ENCODE data around the gene MRPL58. TPM values are rescaled to one million over a fixed set of nuclear protein-coding genes. Genes with fewer than 3 reads are reported as not detected.
A peak's percentile ranks its signal among the peaks of the same experiment; 100 is the strongest.

Gene MRPL58
- total RNA-seq, 1 donor from 2014 or later = 16.2 TPM

GRCh38 chr17:75049706-75050105 lies 37.2 kb downstream of the MRPL58 start:
- DNase-seq (ENCODE audit: low spot score) = no peak
- H3K9me3 Mint-ChIP-seq (ENCODE audit: unreplicated experiment) = no peaks in the 10 kb centered on the region
- H3K36me3 Mint-ChIP-seq (ENCODE audit: low read depth, unreplicated experiment) = peaks cover 11% of the 10 kb centered on the region
- no peak for TF ChIP-seq CTCF (IDR thresholded peaks at IDR 0.05; ENCODE audit: unreplicated experiment)
- peaks cover 2% of the 10 kb centered on the region for H3K27me3 Mint-ChIP-seq (ENCODE audit: unreplicated experiment)
- peaks cover 22% of the 10 kb centered on the region for H3K4me1 Mint-ChIP-seq (ENCODE audit: unreplicated experiment)
- H3K4me3 Mint-ChIP-seq (ENCODE audit: unreplicated experiment) = no peak overlapping the region
- no peak overlapping the region for H3K27ac Mint-ChIP-seq (ENCODE audit: unreplicated experiment)

- Mint-ChIP-seq H3K36me3 (ENCODE audit: low read depth, unreplicated experiment) (peaks cover 15% of the 10 kb centered on the region), H3K9me3 (ENCODE audit: unreplicated experiment) (no peaks in the 10 kb centered on the region), H3K27ac (ENCODE audit: unreplicated experiment) (no peak overlapping the region)
Observed at GRCh38 chr17:75051941-75052340, 39.5 kb downstream of the MRPL58 start.

GRCh38 chr17:75059369-75060345 lies 47.2 kb downstream of the MRPL58 start:
- no peak for DNase-seq (ENCODE audit: low spot score)
- Mint-ChIP-seq H3K9me3 (ENCODE audit: unreplicated experiment) (no peaks in the 10 kb centered on the region), H3K4me3 (ENCODE audit: unreplicated experiment) (no peak overlapping the region), H3K27me3 (ENCODE audit: unreplicated experiment) (peaks cover 3% of the 10 kb centered on the region), H3K36me3 (ENCODE audit: low read depth, unreplicated experiment) (peaks cover 31% of the 10 kb centered on the region), H3K27ac (ENCODE audit: unreplicated experiment) (peak overlapping the region; percentile 65), H3K4me1 (ENCODE audit: unreplicated experiment) (peaks cover 3% of the 10 kb centered on the region)
- TF ChIP-seq CTCF (IDR thresholded peaks at IDR 0.05; ENCODE audit: unreplicated experiment) = no peak

More at GRCh38 chr17:75051941-75052340, 39.5 kb downstream of the MRPL58 start:
- TF ChIP-seq CTCF (IDR thresholded peaks at IDR 0.05; ENCODE audit: unreplicated experiment) = no peak
- no peak overlapping the region for H3K4me3 Mint-ChIP-seq (ENCODE audit: unreplicated experiment)
- DNase-seq (ENCODE audit: low spot score) = no peak
- peaks cover 11% of the 10 kb centered on the region for H3K4me1 Mint-ChIP-seq (ENCODE audit: unreplicated experiment)
- peaks cover 2% of the 10 kb centered on the region for H3K27me3 Mint-ChIP-seq (ENCODE audit: unreplicated experiment)

GRCh38 chr17:75060434-75061054 lies 48.1 kb downstream of the MRPL58 start:
- Mint-ChIP-seq H3K36me3 (ENCODE audit: low read depth, unreplicated experiment) (peaks cover 31% of the 10 kb centered on the region), H3K9me3 (ENCODE audit: unreplicated experiment) (no peaks in the 10 kb centered on the region), H3K4me1 (ENCODE audit: unreplicated experiment) (peaks cover 3% of the 10 kb centered on the region), H3K4me3 (ENCODE audit: unreplicated experiment) (no peak overlapping the region), H3K27me3 (ENCODE audit: unreplicated experiment) (peaks cover 3% of the 10 kb centered on the region), H3K27ac (ENCODE audit: unreplicated experiment) (no peak overlapping the region)
- no peak for TF ChIP-seq CTCF (IDR thresholded peaks at IDR 0.05; ENCODE audit: unreplicated experiment)
- no peak for DNase-seq (ENCODE audit: low spot score)

- no peak for TF ChIP-seq CTCF (IDR thresholded peaks at IDR 0.05; ENCODE audit: unreplicated experiment)
- DNase-seq (ENCODE audit: low spot score) = no peak
- H3K36me3 Mint-ChIP-seq (ENCODE audit: low read depth, unreplicated experiment) = peaks cover 29% of the 10 kb centered on the region
- H3K27ac Mint-ChIP-seq (ENCODE audit: unreplicated experiment) = no peak overlapping the region
- peaks cover 3% of the 10 kb centered on the region for H3K27me3 Mint-ChIP-seq (ENCODE audit: unreplicated experiment)
- H3K9me3 Mint-ChIP-seq (ENCODE audit: unreplicated experiment) = no peaks in the 10 kb centered on the region
- no peak overlapping the region for H3K4me3 Mint-ChIP-seq (ENCODE audit: unreplicated experiment)
- H3K4me1 Mint-ChIP-seq (ENCODE audit: unreplicated experiment) = peaks cover 3% of the 10 kb centered on the region
Observed at GRCh38 chr17:75061055-75061438, 48.6 kb downstream of the MRPL58 start.
